Epithelial cell of prostate (primary cell): ENCODE results near the gene GPR150.

Source experiments
- DNase-seq: peaks from one replicate; pipeline ENCODE4 v3.0.0-alpha.2; 2011; ENCODE audit warnings: low read depth, low spot score
- H3K27ac ChIP-seq: fragments of 450-650 bp; 2 replicates; pipeline ENCODE4 v1.5.1; 2017; ENCODE audit warnings: mild to moderate bottlenecking

GPR150 gene

DNA sequence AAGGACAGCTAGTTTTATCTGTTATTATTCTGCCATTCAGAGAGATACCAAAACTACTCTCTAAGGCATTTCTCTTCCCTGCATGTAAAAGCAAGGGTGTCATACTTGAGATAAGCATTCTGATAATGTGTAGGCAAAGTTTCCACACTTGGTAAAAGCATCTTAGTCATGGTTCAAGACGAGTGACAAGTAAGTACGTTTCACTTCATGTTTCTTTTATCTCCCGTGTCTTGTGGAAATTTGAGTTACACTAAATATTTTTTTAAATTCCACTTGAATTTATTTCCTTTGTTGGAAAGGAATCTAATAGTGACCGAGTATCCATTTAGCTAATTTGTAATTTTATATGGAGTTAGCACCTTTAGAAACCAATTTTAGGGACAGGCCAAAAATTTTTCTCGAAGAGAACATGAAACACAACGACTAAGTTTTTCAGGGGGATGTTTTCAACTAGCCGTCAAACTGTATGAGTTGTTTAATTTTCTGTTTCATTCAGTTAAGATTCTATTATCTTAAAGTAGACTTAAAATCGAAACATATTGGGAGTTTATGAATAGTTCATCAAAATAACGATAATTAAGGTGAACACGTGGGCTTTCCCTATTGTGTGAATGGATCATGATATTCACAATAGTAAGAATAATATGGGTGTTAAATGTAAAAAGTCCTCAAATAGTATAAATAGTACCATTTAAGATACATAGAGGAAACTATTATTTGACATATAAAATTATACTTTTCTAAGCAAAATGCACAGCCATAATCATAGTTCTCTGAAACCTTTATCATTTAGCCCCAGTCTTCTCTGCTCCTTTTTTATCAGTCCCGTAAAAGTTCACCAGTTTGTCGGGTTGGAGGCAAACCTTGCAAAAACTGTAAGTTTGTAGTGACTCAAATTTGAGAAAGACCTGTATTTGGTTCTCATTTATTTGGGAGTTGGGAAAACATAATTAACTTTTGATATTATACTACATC is 28.3 kb downstream of the GPR150 start:
- no peak for DNase-seq
- no peak overlapping the region for H3K27ac ChIP-seq

GRCh38 chr5:95649274-95649673 is 29.4 kb downstream of the GPR150 start:
- DNase-seq, result no peak
- H3K27ac ChIP-seq, result no peak overlapping the region

- DNase-seq, result no peak
- H3K27ac ChIP-seq, result no peak overlapping the region
These were observed 30.1 kb downstream of the GPR150 start for GRCh38 chr5:95649842-95650620.

DNA sequence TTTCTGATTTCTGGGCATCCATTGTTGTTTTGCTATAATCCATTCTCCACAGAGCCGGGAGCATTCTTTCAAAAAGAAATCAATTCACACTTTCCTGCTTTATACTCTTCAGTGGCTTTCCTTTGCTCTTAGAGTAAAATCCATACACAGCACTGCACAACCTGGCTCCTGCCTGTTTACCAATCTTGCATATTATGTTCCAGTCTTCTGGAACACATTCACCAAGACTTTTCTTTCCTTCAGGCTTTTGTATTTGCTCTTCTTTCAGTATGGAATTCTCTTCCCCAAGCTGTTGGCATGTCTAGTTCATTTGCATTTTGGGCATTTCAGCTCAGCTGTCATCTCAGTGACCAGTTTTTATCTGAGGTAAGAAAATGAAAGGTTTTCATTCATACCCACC is 33.0 kb downstream of the GPR150 start:
- no peak overlapping the region for H3K27ac ChIP-seq
- DNase-seq, result no peak

DNA sequence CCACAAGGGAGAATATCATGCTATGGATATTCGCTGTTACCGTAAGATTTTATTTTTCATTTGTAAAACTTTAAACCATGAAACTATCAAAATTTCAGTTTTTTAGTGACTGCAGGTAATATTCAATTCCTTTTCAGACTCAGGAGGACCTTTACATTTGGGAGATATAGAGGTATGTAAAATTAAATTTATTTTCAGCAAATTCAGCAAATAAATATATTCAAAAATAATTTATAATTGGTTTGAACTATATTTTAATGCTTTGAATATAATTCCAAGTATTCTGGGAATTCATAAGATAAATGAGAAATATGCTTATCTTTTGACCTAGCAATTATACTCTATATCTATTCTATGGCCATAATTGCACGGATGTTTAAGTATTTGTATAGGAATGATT is 34.3 kb downstream of the GPR150 start:
- no peak for DNase-seq
- no peak overlapping the region for H3K27ac ChIP-seq

DNA sequence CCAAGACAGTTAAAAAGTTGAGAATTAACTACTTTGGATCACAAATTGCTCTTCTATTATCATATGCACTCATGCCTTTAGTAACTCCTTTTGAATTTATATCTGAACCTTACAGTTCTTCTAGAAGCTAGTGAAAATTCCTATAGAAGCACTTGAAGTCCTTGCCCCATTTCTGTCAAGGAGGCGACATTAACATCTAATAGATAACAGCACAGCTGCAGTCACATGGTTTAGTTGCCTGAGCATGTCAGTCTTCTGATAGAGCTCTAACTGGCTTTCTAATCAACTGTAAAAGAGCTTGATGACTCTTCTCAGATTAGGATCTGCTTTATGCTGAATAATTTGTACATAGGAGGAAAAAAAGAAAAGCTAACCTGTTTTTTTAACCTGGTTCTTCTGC is 35.7 kb downstream of the GPR150 start:
- no peak overlapping the region for H3K27ac ChIP-seq
- no peak for DNase-seq

DNA sequence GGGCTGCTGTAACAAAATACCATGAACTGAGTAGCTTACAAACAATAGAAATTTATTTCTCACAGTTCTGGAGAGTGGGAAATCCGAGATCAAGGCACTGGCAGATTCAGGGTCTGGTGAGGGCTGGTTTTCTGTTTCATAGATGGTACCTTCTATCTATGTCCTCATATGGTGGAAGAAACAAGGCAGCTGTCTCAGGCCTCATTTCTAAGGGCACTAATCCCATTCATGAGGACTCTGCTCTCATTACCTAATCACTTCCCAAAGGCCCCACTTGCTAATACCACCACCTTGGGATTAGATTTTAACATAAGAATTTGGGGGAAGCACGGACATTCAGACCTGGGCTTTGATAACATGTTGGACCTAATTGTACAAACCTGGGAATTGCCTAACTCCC is 40.2 kb downstream of the GPR150 start:
- H3K27ac ChIP-seq, result no peak overlapping the region
- no peak for DNase-seq

- H3K27ac ChIP-seq, result no peak overlapping the region
- DNase-seq, result no peak
These were observed 43.1 kb downstream of the GPR150 start for GRCh38 chr5:95662946-95663345.

DNA sequence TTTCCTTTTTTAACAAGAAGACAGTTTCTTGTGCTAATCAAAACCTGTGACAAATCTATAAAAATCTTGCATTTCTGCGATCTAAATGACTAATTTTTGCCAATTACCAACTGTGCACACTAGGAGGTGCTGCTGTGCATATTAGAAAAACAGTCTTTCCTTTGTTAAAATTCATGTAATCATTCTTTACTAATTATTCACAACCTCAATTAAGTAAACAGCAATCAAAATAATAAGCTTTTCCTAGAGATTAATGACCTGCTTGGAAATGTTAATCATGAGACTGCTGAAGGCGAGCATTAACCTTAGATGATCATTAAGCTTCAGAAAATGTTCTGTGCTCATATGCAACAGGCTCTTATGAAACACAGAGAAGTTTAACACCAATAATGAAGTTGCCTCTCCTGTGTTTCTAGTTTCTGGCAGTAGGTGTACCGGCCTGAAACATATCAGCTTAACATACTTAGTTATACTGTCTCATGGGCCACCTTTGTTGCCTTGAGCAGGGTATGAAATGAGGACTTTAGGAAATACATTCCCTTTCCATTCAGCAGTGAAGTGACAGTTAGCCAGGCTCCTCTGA is 44.4 kb downstream of the GPR150 start:
- DNase-seq, result no peak
- H3K27ac ChIP-seq, result no peak overlapping the region

GRCh38 chr5:95667061-95667618 is 47.3 kb downstream of the GPR150 start:
- no peak for DNase-seq
- H3K27ac ChIP-seq, result no peak overlapping the region

DNA sequence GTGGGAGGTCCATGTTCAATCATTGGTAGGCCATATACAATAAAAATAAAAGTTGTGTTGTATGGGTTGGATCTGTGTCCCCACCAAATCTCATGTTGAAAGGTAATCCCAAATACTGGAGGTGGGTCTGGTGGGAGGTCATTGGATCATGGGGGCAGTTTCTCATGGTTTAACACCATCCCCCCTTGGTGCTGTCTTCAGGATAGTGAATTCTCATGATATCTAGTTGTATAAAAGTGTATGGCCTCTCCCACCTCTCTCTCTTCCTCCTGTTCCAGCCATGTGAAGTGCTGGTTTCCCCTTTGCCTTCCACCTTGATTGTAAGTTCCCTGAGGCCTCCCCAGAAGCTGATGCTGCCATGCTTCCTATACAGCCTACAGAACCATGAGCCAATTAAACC is 47.8 kb downstream of the GPR150 start:
- no peak overlapping the region for H3K27ac ChIP-seq
- DNase-seq, result no peak

DNA sequence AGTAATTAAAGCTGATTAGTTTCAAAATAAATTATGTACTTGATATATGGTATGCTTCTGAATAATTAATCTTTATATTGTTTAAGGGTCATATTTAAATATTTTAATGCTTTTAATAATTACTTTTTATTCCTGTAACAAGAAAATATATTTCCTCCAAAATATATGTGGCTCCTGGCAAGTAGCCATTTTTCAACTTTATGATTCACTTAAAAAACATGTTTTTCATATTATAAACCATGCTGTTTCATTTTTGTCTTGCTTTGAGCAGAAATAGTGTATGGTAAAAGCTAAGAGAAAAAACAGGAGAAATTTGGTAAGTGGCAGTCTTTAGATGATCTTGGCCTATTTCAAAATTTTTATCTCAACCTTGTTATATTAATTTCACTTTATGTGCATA is 48.3 kb downstream of the GPR150 start:
- H3K27ac ChIP-seq, result no peak overlapping the region

GRCh38 chr5:95668728-95669127 is 48.8 kb downstream of the GPR150 start:
- H3K27ac ChIP-seq, result no peak overlapping the region
- DNase-seq, result no peak

More for the DNA sequence above, 48.3 kb downstream of the GPR150 start:
- DNase-seq, result no peak

GRCh38 chr5:95669540-95669939 is 49.7 kb downstream of the GPR150 start:
- no peak overlapping the region for H3K27ac ChIP-seq
- no peak for DNase-seq

DNA sequence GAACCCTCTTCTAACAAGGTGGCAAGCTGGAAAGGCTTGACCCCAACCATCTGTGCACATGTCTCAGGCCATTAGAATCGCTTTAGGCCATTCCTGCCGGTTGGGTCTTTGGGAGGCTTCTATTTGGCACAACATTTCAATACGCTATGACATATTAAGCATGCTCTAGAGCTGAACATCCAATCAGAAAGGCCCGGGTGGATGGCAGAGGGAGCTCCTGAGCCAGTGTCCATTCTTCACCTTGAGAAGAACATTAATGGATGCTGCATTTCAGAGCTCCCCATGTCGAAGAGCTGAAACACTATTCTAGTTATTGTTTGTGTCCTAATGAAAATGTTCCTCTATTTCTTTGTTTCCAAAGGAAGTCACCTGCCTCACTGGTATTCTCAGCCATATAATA is 50.1 kb downstream of the GPR150 start:
- DNase-seq, result no peak
- no peak overlapping the region for H3K27ac ChIP-seq

GRCh38 chr5:95670568-95670967 is 50.7 kb downstream of the GPR150 start:
- DNase-seq, result no peak
- H3K27ac ChIP-seq, result no peak overlapping the region
